Neural progenitor cell (in vitro differentiated cells): ENCODE measurements around the gene SMAD2. TPM values are rescaled to one million over a fixed set of nuclear protein-coding genes. Genes with fewer than 3 reads are reported as not detected.

Experiments
- DNase-seq: peaks from one replicate; pipeline ENCODE4 v3.0.0-alpha.2; 2016; ENCODE audit warnings: low spot score
- H2AFZ ChIP-seq: fragments of 200-600 bp; sonication (generic); replicated peaks from 2 replicates; pipeline ENCODE4 v1.6.1; 2016; ENCODE audit warnings: antibody characterized with exemption
- H3F3A ChIP-seq: fragments of 200-600 bp; sonication (generic); 2 replicates; pipeline ENCODE4 v1.6.1; 2016; ENCODE audit warnings: antibody characterized with exemption, low read depth
- H3K27ac ChIP-seq: fragments of 200-600 bp; sonication (generic); 2 replicates; pipeline ENCODE4 v1.5.1; 2016; ENCODE audit warnings: mild to moderate bottlenecking
- H3K27me3 ChIP-seq: fragments of 200-600 bp; sonication (generic); 2 replicates; pipeline ENCODE4 v1.6.1; 2016; ENCODE audit warnings: mild to moderate bottlenecking, moderate library complexity
- H3K36me3 ChIP-seq: fragments of 200-600 bp; sonication (generic); 2 replicates; pipeline ENCODE4 v1.5.1; 2016
- H3K4me1 ChIP-seq: fragments of 200-600 bp; sonication (generic); 2 replicates; pipeline ENCODE4 v1.6.1; 2016; ENCODE audit warnings: mixed run types
- H3K4me2 ChIP-seq: fragments of 200-600 bp; sonication (generic); 2 replicates; pipeline ENCODE4 v1.6.1; 2016
- H3K4me3 ChIP-seq: fragments of 200-600 bp; sonication (generic); 2 replicates; pipeline ENCODE4 v1.5.1; 2016
- H3K79me2 ChIP-seq: fragments of 200-600 bp; sonication (generic); 2 replicates; pipeline ENCODE4 v1.6.1; 2016; ENCODE audit warnings: low read depth
- H3K9ac ChIP-seq: fragments of 200-600 bp; sonication (generic); 2 replicates; pipeline ENCODE4 v1.6.1; 2016
- H3K9me3 ChIP-seq: fragments of 200-600 bp; sonication (generic); 2 replicates; pipeline ENCODE4 v1.5.1; 2016; ENCODE audit warnings: low read depth
- H4K20me1 ChIP-seq: fragments of 200-600 bp; sonication (generic); 2 replicates; pipeline ENCODE4 v1.6.1; 2016; ENCODE audit warnings: low read depth
- H3K27ac Mint-ChIP-seq: 3 replicates; pipeline ENCODE4 v1.8.0; 2021; ENCODE audit warnings: mixed read lengths
- H3K27me3 Mint-ChIP-seq: 2 replicates; pipeline ENCODE4 v1.8.0; 2022; ENCODE audit warnings: low read depth, mild to moderate bottlenecking, inconsistent platforms, moderate library complexity, mixed read lengths; ENCODE audit not compliant: insufficient read depth
- H3K36me3 Mint-ChIP-seq: 3 replicates; pipeline ENCODE4 v1.8.0; 2021; ENCODE audit warnings: mixed read lengths
- H3K4me1 Mint-ChIP-seq: 3 replicates; pipeline ENCODE4 v1.8.0; 2021; ENCODE audit warnings: mixed read lengths
- H3K4me3 Mint-ChIP-seq: 3 replicates; pipeline ENCODE4 v1.8.0; 2021; ENCODE audit warnings: mild to moderate bottlenecking, moderate library complexity, mixed read lengths
- H3K9me3 Mint-ChIP-seq: 3 replicates; pipeline ENCODE4 v1.8.0; 2020; ENCODE audit warnings: mixed read lengths
- CTCF ChIP-seq: fragments of 200-600 bp; sonication (generic); IDR thresholded peaks from 2 replicates; pipeline ENCODE4 v1.5.1; 2017; ENCODE audit warnings: antibody characterized with exemption, mild to moderate bottlenecking
- EZH2 ChIP-seq: fragments of 200-600 bp; sonication (generic); IDR thresholded peaks from 2 replicates; pipeline ENCODE4 v1.6.1; 2017; ENCODE audit warnings: antibody characterized with exemption, mild to moderate bottlenecking, moderate library complexity
- EZH2phosphoT487 ChIP-seq: fragments of 200-600 bp; sonication (generic); IDR thresholded peaks from 2 replicates; pipeline ENCODE4 v1.6.1; 2017; ENCODE audit warnings: antibody characterized with exemption
- total RNA-seq: library from RNA; depleted of rRNA; stranded (reverse); fragments of >200 nt; gene quantifications from 2 replicates; pipeline ENCODE4 v1.2.3, GENCODE V29; 2015; ENCODE audit warnings: low replicate concordance

The SMAD2 gene
- total RNA-seq, 1 donor from 2014 or later, result 233 TPM

- no peak overlapping the region for H3K27ac ChIP-seq
- TF ChIP-seq EZH2phosphoT487, result no peak
- TF ChIP-seq EZH2, result no peak
- TF ChIP-seq CTCF, result no peak
- Mint-ChIP-seq H3K4me3 (no peak overlapping the region), H3K9me3 (peaks cover 14% of the 10 kb centered on the region), H3K27ac (no peak overlapping the region), H3K36me3 (no peaks in the 10 kb centered on the region), H3K27me3 (peaks cover 18% of the 10 kb centered on the region), H3K4me1 (peaks cover 35% of the 10 kb centered on the region)
- no peak overlapping the region for H3K4me3 ChIP-seq
- no peaks in the 10 kb centered on the region for H3K36me3 ChIP-seq
- no peaks in the 10 kb centered on the region for H3K9me3 ChIP-seq
- peaks cover 58% of the 10 kb centered on the region for H3K4me1 ChIP-seq
- H4K20me1 ChIP-seq, result no peaks in the 10 kb centered on the region
- H3F3A ChIP-seq, result peaks cover 65% of the 10 kb centered on the region
- no peaks in the 10 kb centered on the region for H3K79me2 ChIP-seq
- no peak for DNase-seq
- H2AFZ ChIP-seq, result no peak overlapping the region
- no peaks in the 10 kb centered on the region for H3K27me3 ChIP-seq
- no peak overlapping the region for H3K9ac ChIP-seq
- H3K4me2 ChIP-seq, result no peak overlapping the region
Observed at GRCh38 chr18:47970664-47971531, 40.4 kb upstream of the SMAD2 start.

DNA sequence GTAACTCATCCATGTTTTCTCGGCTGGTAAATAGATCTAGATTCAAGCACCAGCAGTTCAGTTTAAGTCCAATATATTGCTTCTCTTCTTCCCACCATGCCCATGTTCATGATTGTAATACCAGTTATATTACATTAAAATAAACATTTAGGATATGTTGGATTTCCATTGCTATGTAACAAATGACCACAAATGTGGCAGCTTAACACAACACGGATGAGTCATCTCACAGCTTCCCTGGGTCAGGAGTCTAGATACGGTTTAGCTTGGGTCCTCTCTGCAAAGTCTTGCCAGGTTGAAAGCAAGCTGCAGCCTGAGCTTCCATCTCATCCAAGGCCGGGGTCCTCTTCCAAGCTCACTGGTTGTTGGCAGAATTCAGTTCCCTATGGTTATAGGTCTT, 39.4 kb upstream of the SMAD2 start:
- H3F3A ChIP-seq, result peaks cover 56% of the 10 kb centered on the region
- H3K79me2 ChIP-seq, result no peaks in the 10 kb centered on the region
- Mint-ChIP-seq H3K27me3 (peaks cover 18% of the 10 kb centered on the region), H3K36me3 (no peaks in the 10 kb centered on the region), H3K27ac (no peak overlapping the region), H3K4me1 (peaks cover 28% of the 10 kb centered on the region), H3K9me3 (peaks cover 14% of the 10 kb centered on the region), H3K4me3 (no peak overlapping the region)
- DNase-seq, result no peak
- no peaks in the 10 kb centered on the region for H3K9me3 ChIP-seq
- peaks cover 47% of the 10 kb centered on the region for H3K4me1 ChIP-seq
- H2AFZ ChIP-seq, result no peak overlapping the region
- TF ChIP-seq EZH2phosphoT487 (no peak), EZH2 (no peak), CTCF (no peak)
- no peaks in the 10 kb centered on the region for H3K36me3 ChIP-seq
- no peaks in the 10 kb centered on the region for H3K27me3 ChIP-seq
- H3K4me3 ChIP-seq, result no peak overlapping the region
- no peaks in the 10 kb centered on the region for H4K20me1 ChIP-seq
- peak overlapping the region; percentile 60 for H3K4me2 ChIP-seq
- H3K9ac ChIP-seq, result no peak overlapping the region
- peak overlapping the region; percentile 98 for H3K27ac ChIP-seq

DNA sequence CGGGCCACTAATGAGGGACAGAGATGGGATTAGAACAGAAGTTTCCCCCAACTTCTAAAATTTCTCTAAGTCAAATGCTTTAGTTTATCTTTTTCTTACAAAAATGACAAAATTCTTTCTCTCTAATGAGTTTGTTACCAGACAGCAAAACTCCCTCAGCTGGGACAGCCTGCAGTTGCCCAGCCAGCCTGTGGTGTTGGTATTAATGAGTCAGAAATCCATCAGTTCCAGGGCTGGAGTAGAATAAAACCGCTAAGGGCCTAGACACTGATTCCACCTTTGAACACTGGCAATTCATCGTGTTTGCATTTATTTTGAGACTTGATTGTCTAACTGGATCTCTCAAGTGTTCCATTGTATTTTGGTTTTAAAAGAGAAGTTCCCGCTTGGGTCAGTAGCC, 38.3 kb upstream of the SMAD2 start:
- H3K79me2 ChIP-seq, result no peaks in the 10 kb centered on the region
- peaks cover 14% of the 10 kb centered on the region for H3K9me3 Mint-ChIP-seq
- peaks cover 38% of the 10 kb centered on the region for H3K4me1 ChIP-seq
- H2AFZ ChIP-seq, result no peak overlapping the region
- peak overlapping the region; percentile 60 for H3K4me2 ChIP-seq
- TF ChIP-seq EZH2, result no peak
- TF ChIP-seq CTCF, result no peak
- no peak for TF ChIP-seq EZH2phosphoT487
- H3K27ac Mint-ChIP-seq, result peak overlapping the region; percentile 39
- H3K36me3 ChIP-seq, result no peaks in the 10 kb centered on the region
- no peak overlapping the region for H3K4me3 Mint-ChIP-seq
- H3K27me3 Mint-ChIP-seq, result peaks cover 16% of the 10 kb centered on the region
- peak; percentile 24 for DNase-seq
- peaks cover 51% of the 10 kb centered on the region for H3F3A ChIP-seq
- peak overlapping the region; percentile 98 for H3K27ac ChIP-seq
- H3K4me1 Mint-ChIP-seq, result peaks cover 25% of the 10 kb centered on the region
- no peaks in the 10 kb centered on the region for H4K20me1 ChIP-seq
- H3K27me3 ChIP-seq, result no peaks in the 10 kb centered on the region
- H3K9me3 ChIP-seq, result no peaks in the 10 kb centered on the region
- H3K9ac ChIP-seq, result no peak overlapping the region
- H3K4me3 ChIP-seq, result peak overlapping the region; percentile 1
- H3K36me3 Mint-ChIP-seq, result no peaks in the 10 kb centered on the region
